RWPE1 (cell line): ENCODE measurements around the gene ANTXR1.

ENCODE experiments used
- CTCF ChIA-PET: fragments of 350-600 bp; sonication (Branson Sonifier 250); formaldehyde crosslinking; extraction: SDS; loops from one replicate; lab custom pipeline; 2021; lab: Yijun Ruan, JAX
- POLR2A ChIA-PET: fragments of 400-600 bp; formaldehyde crosslinking; extraction: SDS; loops from one replicate; lab custom pipeline; 2020; ENCODE audit warnings: antibody characterized with exemption; ENCODE audit not compliant: low non-redundant PET; lab: Yijun Ruan, JAX
- DNase-seq: peaks from one replicate; pipeline ENCODE4 v3.0.0; 2012; ENCODE audit warnings: low spot score
- H3K27ac ChIP-seq: fragments of 450-650 bp; 2 replicates; pipeline ENCODE4 v1.5.1; 2017
- TF ChIP-seq, protein P1 (sequence below): fragments of 450-650 bp; conservative IDR thresholded peaks from 2 replicates; pipeline ENCODE4 v1.5.1; 2017; ENCODE audit warnings: low read depth, mild to moderate bottlenecking

The ANTXR1 gene

GRCh38 chr2:69131452-69131851 lies 118.5 kb downstream of the ANTXR1 start:
- CTCF ChIA-PET, result interaction anchor here (0.5 to 0.6 kb wide), 2 partner anchors 135 to 234 kb away, joined by 3 to 5 read pairs; no protein-coding TSS in a partner anchor
- TF ChIP-seq, protein P1, sequence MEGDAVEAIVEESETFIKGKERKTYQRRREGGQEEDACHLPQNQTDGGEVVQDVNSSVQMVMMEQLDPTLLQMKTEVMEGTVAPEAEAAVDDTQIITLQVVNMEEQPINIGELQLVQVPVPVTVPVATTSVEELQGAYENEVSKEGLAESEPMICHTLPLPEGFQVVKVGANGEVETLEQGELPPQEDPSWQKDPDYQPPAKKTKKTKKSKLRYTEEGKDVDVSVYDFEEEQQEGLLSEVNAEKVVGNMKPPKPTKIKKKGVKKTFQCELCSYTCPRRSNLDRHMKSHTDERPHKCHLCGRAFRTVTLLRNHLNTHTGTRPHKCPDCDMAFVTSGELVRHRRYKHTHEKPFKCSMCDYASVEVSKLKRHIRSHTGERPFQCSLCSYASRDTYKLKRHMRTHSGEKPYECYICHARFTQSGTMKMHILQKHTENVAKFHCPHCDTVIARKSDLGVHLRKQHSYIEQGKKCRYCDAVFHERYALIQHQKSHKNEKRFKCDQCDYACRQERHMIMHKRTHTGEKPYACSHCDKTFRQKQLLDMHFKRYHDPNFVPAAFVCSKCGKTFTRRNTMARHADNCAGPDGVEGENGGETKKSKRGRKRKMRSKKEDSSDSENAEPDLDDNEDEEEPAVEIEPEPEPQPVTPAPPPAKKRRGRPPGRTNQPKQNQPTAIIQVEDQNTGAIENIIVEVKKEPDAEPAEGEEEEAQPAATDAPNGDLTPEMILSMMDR, result no peak
- POLR2A ChIA-PET, result no interaction called here
- no peak overlapping the region for H3K27ac ChIP-seq
- DNase-seq, result no peak

GRCh38 chr2:69131983-69132675 lies 119.2 kb downstream of the ANTXR1 start:
- no peak for DNase-seq
- H3K27ac ChIP-seq, result no peak overlapping the region
- ChIA-PET POLR2A (no interaction called here), CTCF (interaction anchor here (0.5 to 0.7 kb wide), 3 partner anchors 16 to 234 kb away, joined by 3 to 5 read pairs (median 3); no protein-coding TSS in a partner anchor)
- TF ChIP-seq, protein P1, result no peak

DNA sequence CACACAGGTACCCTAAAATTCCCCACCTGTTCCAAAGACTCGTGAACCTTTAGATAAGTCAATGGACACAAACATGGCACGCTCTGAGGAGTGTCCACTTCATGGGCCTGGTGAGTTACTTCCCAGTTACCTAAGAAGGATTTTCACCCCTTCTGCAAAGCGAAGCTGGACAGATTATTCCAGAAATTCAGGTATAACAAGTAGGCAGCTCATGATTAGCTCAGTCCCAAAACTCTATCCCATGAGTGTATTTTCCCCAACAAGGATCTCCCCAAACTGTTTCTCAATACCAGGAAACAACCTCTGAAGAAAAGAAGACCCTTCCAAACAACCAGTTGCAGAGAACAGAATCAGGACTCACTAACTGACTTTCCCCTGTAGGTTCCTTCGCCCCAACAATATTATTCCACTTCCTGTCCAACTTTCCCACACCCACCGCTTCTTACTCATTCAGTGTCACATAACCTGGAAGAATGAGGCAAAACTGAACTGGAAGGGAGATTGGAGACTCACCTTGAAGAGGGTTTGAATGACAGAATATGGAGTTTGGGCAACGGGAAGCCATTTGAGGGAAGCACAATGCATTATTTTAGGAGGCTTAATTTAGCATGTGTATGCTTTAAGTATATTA lies 120.1 kb downstream of the ANTXR1 start:
- H3K27ac ChIP-seq, result no peak overlapping the region
- TF ChIP-seq, protein P1, result no peak
- ChIA-PET CTCF (interaction anchor here (0.5 to 0.6 kb wide), 3 partner anchors 23 to 666 kb away, joined by 3 to 4 read pairs (median 3); no protein-coding TSS in a partner anchor), POLR2A (no interaction called here)
- DNase-seq, result no peak

GRCh38 chr2:69133898-69134297 lies 120.9 kb downstream of the ANTXR1 start:
- no peak overlapping the region for H3K27ac ChIP-seq
- POLR2A ChIA-PET, result no interaction called here
- no peak for DNase-seq
- CTCF ChIA-PET, result no interaction called here
- TF ChIP-seq, protein P1, result no peak

DNA sequence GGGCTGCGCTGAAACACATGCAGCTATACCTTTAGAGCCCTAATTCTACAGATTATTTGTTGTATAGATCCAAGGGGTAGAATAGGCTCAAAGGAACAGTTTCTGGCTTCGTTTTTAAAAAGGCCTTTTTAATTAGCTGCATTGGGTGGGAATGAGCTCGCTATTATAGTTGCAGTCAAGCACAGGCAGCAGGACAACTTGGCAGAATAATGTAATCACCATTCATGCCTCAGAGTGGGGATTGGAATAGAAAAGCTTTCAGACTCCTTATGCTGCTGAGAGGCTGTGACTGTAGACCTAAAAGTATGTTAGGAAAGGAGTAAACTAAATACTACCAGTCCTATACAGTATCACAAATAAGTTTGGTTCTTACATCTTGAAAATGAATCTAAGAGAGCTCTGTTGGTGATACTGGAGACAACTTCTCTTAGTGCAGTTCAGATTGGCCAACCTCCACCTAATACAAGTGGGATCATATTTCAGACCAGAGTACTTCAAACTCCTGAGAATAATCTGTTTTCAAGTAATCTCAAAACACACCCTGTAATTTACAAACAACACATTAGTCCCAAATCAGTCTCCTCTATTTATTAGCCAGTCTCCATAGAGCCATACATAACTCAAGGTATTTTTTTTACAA lies 121.4 kb downstream of the ANTXR1 start:
- no peak for DNase-seq
- H3K27ac ChIP-seq, result no peak overlapping the region
- POLR2A ChIA-PET, result no interaction called here
- CTCF ChIA-PET, result no interaction called here
- TF ChIP-seq, protein P1, result no peak

DNA sequence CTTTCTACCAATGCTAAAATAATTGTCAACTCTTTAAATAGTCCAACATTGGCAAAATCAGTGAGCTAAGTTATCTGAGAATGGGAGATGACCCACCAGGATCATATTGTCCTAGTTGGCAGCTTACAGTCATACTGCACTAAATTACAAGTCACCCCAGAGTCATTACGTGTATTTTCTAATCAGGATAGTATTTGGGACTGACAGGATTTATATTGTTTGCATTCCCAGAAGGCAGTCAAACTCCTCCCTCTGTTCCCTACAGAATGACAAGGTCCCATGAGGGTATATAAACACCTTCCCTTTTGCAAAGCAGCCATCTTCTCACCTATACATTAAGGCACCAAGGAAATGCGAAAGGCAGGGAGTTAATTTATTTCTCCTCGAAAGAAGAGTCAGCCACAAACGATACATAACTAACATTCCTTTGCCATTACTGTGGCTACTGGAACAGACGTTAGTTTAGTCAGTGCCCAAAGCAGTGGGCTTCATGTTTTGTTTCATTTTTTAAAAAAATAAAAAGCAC lies 125.3 kb downstream of the ANTXR1 start:
- ChIA-PET CTCF (no interaction called here), POLR2A (no interaction called here)
- H3K27ac ChIP-seq, result peak overlapping the region; percentile 81
- DNase-seq, result peak; percentile 67
- TF ChIP-seq, protein P1, result no peak
